MM.1S (cell line): ENCODE measurements around the gene KRTAP20-1.

Experiments used
- DNase-seq: peaks from one replicate; pipeline ENCODE4 v3.0.0-alpha.2; 2015
- H2AFZ ChIP-seq: fragments of 300-600 bp; sonication (generic); 2 replicates; pipeline ENCODE4 v1.6.0; 2016; ENCODE audit warnings: antibody characterized with exemption, low read length
- H3F3A ChIP-seq: fragments of 300-600 bp; sonication (generic); 2 replicates; pipeline ENCODE4 v1.6.1; 2016; ENCODE audit warnings: mild to moderate bottlenecking, antibody characterized with exemption, low read length, moderate library complexity, mixed read lengths; ENCODE audit not compliant: insufficient read depth
- H3K27ac ChIP-seq: fragments of 300-600 bp; sonication (generic); 2 replicates; pipeline ENCODE4 v1.5.1; 2016; ENCODE audit warnings: mild to moderate bottlenecking, low read length
- H3K27me3 ChIP-seq: fragments of 300-600 bp; sonication (generic); replicated peaks from 2 replicates; pipeline ENCODE4 v1.6.0; 2016; ENCODE audit warnings: low read length; ENCODE audit not compliant: insufficient read depth
- H3K36me3 ChIP-seq: fragments of 300-600 bp; sonication (generic); replicated peaks from 2 replicates; pipeline ENCODE4 v1.6.1; 2016; ENCODE audit warnings: mild to moderate bottlenecking, low read length, mixed read lengths; ENCODE audit not compliant: insufficient read depth
- H3K4me1 ChIP-seq: fragments of 300-600 bp; sonication (generic); 2 replicates; pipeline ENCODE4 v1.6.1; 2016; ENCODE audit warnings: low read length, mixed read lengths
- H3K4me2 ChIP-seq: fragments of 300-600 bp; sonication (generic); 2 replicates; pipeline ENCODE4 v1.6.0; 2016; ENCODE audit warnings: low read depth, low read length
- H3K4me3 ChIP-seq: fragments of 300-600 bp; sonication (generic); 2 replicates; pipeline ENCODE4 v1.5.1; 2016; ENCODE audit warnings: low read length, mixed read lengths
- H3K79me2 ChIP-seq: fragments of 300-600 bp; sonication (generic); 2 replicates; pipeline ENCODE4 v1.6.1; 2016; ENCODE audit warnings: mixed run types, low read length, mixed read lengths
- H3K9ac ChIP-seq: fragments of 300-600 bp; sonication (generic); 2 replicates; pipeline ENCODE4 v1.6.1; 2016; ENCODE audit warnings: low read length, mixed read lengths
- H3K9me2 ChIP-seq: fragments of 300-600 bp; sonication (generic); replicated peaks from 2 replicates; pipeline ENCODE4 v1.6.1; 2016; ENCODE audit warnings: mild to moderate bottlenecking, low read length, mixed read lengths; ENCODE audit not compliant: insufficient read depth
- H3K9me3 ChIP-seq: fragments of 300-600 bp; sonication (generic); replicated peaks from 2 replicates; pipeline ENCODE4 v1.6.1; 2016; ENCODE audit warnings: mild to moderate bottlenecking, low read length, mixed read lengths; ENCODE audit not compliant: insufficient read depth
- H4K20me1 ChIP-seq: fragments of 300-600 bp; sonication (generic); 2 replicates; pipeline ENCODE4 v1.6.1; 2016; ENCODE audit warnings: mild to moderate bottlenecking, low read length, moderate library complexity, mixed read lengths; ENCODE audit not compliant: insufficient read depth
- CTCF ChIP-seq: fragments of 300-600 bp; sonication (generic); IDR thresholded peaks from 2 replicates; pipeline ENCODE4 v1.5.1; 2016; ENCODE audit warnings: antibody characterized with exemption, low read length, mixed read lengths
- EZH2 ChIP-seq: fragments of 300-600 bp; sonication (generic); optimal IDR thresholded peaks from 2 replicates; pipeline ENCODE3; 2017; ENCODE audit warnings: low read depth, mild to moderate bottlenecking, antibody characterized with exemption, low read length, mixed read lengths
- EZH2phosphoT487 ChIP-seq: fragments of 300-600 bp; sonication (generic); IDR thresholded peaks from 2 replicates; pipeline ENCODE4 v1.6.1; 2018; ENCODE audit warnings: antibody characterized with exemption, low read length

The KRTAP20-1 gene

GRCh38 chr21:30605968-30606367 lies 10.3 kb upstream of the KRTAP20-1 start:
- Histone ChIP-seq H3K9me2 (no peaks in the 10 kb centered on the region), H3K9ac (no peak overlapping the region)
- no peak for DNase-seq

DNA sequence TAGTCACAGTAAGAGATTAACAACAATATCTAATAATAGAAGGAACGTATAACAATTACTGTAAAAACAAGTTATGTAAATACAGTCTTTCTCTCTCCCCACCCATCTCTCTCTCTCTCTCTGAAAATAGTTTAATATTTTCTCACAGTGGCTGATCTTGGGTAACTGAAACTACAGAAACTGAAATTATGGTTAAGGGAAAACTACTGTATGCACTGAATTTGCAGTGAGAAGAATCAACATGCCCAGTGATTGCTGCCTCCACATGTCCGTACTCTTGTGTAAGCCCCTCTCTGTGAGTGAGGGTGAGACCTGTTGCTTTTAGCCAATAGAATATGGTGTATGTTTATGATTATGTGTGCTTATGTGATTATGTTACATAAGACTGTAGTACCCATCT lies 4.1 kb upstream of the KRTAP20-1 start:
- Histone ChIP-seq H4K20me1 (no peaks in the 10 kb centered on the region), H3K9me2 (no peaks in the 10 kb centered on the region), H3K27me3 (no peaks in the 10 kb centered on the region), H2AFZ (no peak overlapping the region), H3K27ac (no peak overlapping the region), H3K4me3 (no peak overlapping the region), H3F3A (no peaks in the 10 kb centered on the region), H3K4me2 (peak overlapping the region; percentile 24; the same call in 1 of the 2 replicates), H3K4me1 (peaks cover 9% of the 10 kb centered on the region), H3K36me3 (no peaks in the 10 kb centered on the region), H3K79me2 (no peaks in the 10 kb centered on the region), H3K9me3 (no peaks in the 10 kb centered on the region), H3K9ac (no peak overlapping the region)
- DNase-seq: peak; percentile 53
- no peak for TF ChIP-seq EZH2
- no peak for TF ChIP-seq CTCF
- TF ChIP-seq EZH2phosphoT487: no peak

More at GRCh38 chr21:30605968-30606367, 10.3 kb upstream of the KRTAP20-1 start:
- TF ChIP-seq EZH2 (no peak), EZH2phosphoT487 (no peak), CTCF (no peak)
- H3K79me2 ChIP-seq: no peaks in the 10 kb centered on the region
- no peak overlapping the region for H3K27ac ChIP-seq
- no peaks in the 10 kb centered on the region for H3K27me3 ChIP-seq
- H3F3A ChIP-seq: no peaks in the 10 kb centered on the region
- H2AFZ ChIP-seq: no peak overlapping the region
- H3K9me3 ChIP-seq: no peaks in the 10 kb centered on the region
- no peaks in the 10 kb centered on the region for H4K20me1 ChIP-seq
- H3K4me2 ChIP-seq: no peak overlapping the region
- H3K36me3 ChIP-seq: no peaks in the 10 kb centered on the region
- H3K4me1 ChIP-seq: peaks cover 5% of the 10 kb centered on the region; the same call in 1 of the 2 replicates
- H3K4me3 ChIP-seq: no peak overlapping the region

DNA sequence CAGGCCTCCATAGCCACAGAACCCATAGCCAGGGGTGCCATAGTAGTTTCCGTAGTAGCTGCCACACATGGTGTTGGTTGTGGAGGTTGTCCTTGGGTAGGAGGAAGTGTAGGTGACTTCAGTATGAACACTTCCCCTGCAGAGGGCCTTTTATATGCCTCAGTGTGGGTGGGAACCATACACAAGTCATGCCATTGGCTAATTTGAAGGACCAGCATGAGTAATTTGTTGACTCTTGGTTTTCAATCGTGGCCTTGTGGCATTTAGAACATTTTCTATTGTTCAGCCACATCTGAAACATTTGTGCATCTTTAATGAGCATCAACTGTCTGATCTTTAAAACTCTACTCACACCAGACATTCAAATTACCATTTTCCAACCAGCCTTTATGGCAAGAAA lies 2.4 kb upstream of the KRTAP20-1 start, which contains the start of gene KRTAP6-1:
KRTAP6-1 (minus strand) TSS at position 95 of the 400 bp plus-strand sequence; CDS start at position 69, 26 bp downstream.
- Histone ChIP-seq H4K20me1 (no peaks in the 10 kb centered on the region), H3K4me3 (no peak within 1 kb of the TSS)

More for the DNA sequence above, 2.4 kb upstream of the KRTAP20-1 start, which contains the start of gene KRTAP6-1:
- no peaks in the 10 kb centered on the region for H3K36me3 ChIP-seq
- no peaks in the 10 kb centered on the region for H3F3A ChIP-seq
- peaks cover 9% of the 10 kb centered on the region for H3K4me1 ChIP-seq
- H3K79me2 ChIP-seq: no peaks in the 10 kb centered on the region
- H3K9me2 ChIP-seq: no peaks in the 10 kb centered on the region
- H3K9ac ChIP-seq: no peak within 1 kb of the TSS
- H3K4me2 ChIP-seq: no peak within 1 kb of the TSS
- no peak for DNase-seq
- no peak within 1 kb of the TSS for H3K27ac ChIP-seq
- H3K9me3 ChIP-seq: no peaks in the 10 kb centered on the region
- no peak for TF ChIP-seq EZH2phosphoT487
- no peak for TF ChIP-seq EZH2
- no peak for TF ChIP-seq CTCF
- no peak within 1 kb of the TSS for H2AFZ ChIP-seq
- H3K27me3 ChIP-seq: no peaks in the 10 kb centered on the region
